ENCODE results near the gene PPFIBP2.

Gene PPFIBP2

DNA sequence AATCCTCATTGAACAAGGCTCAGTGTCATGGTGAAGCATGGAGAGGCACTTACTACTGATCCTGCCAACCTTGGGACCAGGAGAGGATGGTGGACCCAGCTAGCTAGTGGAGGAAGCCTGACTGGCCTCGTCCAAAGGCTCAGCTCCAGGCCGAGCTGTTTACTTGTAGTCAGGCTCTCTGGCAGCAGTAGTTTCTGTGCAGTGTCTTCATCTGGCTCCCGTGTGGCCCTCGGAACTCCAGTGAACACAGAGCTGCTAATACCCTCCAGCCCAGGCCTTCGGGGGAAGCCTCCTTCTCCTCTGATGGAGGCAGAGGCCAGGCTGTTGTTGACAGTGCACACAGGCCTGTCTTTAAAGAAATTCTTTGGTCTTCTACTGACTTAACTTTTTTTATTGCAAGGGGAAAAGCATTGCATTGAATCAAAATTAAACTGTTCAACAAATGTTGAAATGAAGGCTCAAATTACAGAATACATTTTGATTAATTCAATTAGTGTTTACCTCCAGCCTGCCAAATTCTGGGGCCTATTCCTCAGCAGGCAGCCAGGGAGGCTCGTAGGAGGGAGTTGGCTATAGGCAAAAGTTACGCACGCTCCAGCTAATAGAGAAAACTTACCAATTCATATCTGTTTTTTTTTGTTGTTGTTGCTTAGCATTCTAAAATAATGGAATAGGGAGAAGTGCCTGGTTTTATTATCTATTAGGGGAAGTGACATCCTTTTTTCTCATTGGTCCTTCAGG is 18.8 kb downstream of the PPFIBP2 start:
- TF ChIP-seq CTCF (IDR thresholded peaks at IDR 0.05; ENCODE audit: insufficient read depth, low read depth, low read length, missing control alignments): no peak
- DNase-seq (ENCODE audit: low read depth): no peak
- H3K4me3 ChIP-seq (ENCODE audit: low read length): no peak overlapping the region

DNA sequence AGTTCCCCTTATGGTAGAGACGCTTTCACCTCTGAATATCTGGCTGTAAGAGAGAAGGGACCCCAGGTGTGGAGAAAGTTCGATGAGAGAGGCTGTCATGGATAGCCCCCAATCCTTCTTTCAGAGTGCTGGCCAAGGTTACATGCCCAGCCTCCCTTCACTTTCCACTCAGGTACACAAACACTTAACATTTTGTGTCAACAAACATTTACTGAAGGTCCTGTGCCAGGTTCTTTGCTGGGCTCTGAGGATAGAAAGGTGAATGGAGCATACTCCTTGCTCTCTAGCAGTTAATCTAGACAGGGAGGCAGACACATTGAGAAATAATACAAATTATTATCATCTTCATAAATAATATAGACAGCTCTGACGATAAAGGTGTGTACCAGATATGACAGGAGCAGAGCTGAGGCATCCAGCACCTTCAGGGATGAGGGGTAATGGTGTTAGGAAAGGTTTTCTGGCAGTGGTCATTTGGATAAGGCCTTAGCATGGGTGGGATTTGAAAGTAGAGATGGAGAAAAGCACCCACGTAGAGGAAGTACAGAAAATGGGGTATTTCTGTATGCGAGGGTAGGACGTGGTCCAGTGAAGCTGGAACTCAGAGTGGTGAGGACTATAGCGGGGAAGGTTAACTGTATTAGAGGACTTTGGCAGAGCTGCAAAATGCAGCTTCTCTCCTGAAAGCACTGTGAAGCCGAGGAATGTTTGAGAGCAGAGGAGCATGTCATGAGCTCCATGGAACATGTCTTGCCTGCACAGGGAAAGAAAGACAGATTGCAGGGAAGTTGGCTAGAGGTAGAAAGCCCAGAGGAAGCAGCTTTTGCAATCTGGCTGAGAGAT is 19.6 kb downstream of the PPFIBP2 start:
- TF ChIP-seq CTCF (IDR thresholded peaks at IDR 0.05; ENCODE audit: insufficient read depth, low read depth, low read length, missing control alignments): no peak
- no peak for DNase-seq (ENCODE audit: low read depth)
- H3K4me3 ChIP-seq (ENCODE audit: low read length): no peak overlapping the region

DNA sequence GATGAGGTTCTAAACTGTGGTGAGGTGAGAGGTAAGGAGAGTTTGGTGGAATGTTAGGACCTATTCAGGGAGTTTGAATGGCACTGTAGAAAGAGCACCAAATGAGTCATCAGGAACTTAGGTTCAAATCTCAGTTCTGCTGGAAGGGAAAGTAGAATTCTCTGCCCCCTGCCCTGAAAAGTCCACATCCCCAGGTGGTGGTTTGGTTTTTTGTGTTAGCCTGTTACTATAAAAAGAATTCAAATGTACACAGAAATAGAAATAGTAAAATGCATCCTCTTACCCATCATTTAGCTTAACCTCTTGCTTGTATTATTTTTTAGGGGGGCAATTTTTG is 20.2 kb downstream of the PPFIBP2 start:
- no peak for DNase-seq (ENCODE audit: low read depth)
- TF ChIP-seq CTCF (IDR thresholded peaks at IDR 0.05; ENCODE audit: insufficient read depth, low read depth, low read length, missing control alignments): no peak
- no peak overlapping the region for H3K4me3 ChIP-seq (ENCODE audit: low read length)

GRCh38 chr11:7536100-7536499 is 22.3 kb downstream of the PPFIBP2 start:
- no peak overlapping the region for H3K4me3 ChIP-seq (ENCODE audit: low read length)
- DNase-seq (ENCODE audit: low read depth): no peak
- no peak for TF ChIP-seq CTCF (IDR thresholded peaks at IDR 0.05; ENCODE audit: insufficient read depth, low read depth, low read length, missing control alignments)

- TF ChIP-seq CTCF (IDR thresholded peaks at IDR 0.05; ENCODE audit: insufficient read depth, low read depth, low read length, missing control alignments): no peak
- no peak for DNase-seq (ENCODE audit: low read depth)
- H3K4me3 ChIP-seq (ENCODE audit: low read length): no peak overlapping the region
Observed at GRCh38 chr11:7537265-7537664, 23.5 kb downstream of the PPFIBP2 start.

DNA sequence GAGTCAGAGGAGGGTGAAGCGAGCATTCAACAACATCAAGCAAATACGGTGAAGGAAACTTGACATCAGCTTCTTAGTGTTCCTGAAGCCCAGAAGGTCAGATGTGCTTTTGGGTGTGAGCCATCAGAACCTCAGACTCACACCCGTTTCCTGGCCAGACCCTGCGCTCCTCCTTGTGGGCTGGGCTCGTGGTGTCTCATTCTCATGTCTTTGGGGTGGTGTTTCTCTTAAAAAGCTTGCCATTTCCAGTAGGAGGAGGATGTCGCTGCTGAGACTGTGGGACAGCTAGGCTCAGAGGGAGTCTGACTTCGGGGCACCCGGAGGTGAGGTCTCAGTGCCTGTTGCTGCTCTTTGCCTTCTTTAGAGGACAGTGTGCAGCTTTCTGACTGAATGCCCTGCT is 24.2 kb downstream of the PPFIBP2 start:
- TF ChIP-seq CTCF (IDR thresholded peaks at IDR 0.05; ENCODE audit: insufficient read depth, low read depth, low read length, missing control alignments): no peak
- no peak for DNase-seq (ENCODE audit: low read depth)
- H3K4me3 ChIP-seq (ENCODE audit: low read length): no peak overlapping the region
